H1 (cell line): ENCODE data around the gene SNX2. TPM values are rescaled to one million over a fixed set of nuclear protein-coding genes. Genes with fewer than 3 reads are reported as not detected.

Source experiments
- CTCF ChIA-PET: fragments of 300-600 bp; sonication (Branson Sonifier 250); formaldehyde crosslinking; loops from one replicate; lab custom pipeline; 2021; ENCODE audit not compliant: partially characterized antibody; lab: Charles Lee
- POLR2A ChIA-PET: fragments of 300-600 bp; sonication (Branson Sonifier 250); formaldehyde crosslinking; loops from one replicate; lab custom pipeline; 2021; ENCODE audit warnings: inconsistent platforms; ENCODE audit not compliant: partially characterized antibody; lab: Charles Lee
- DNase-seq, 2 experiments: peaks; one replicate each; pipeline versions ENCODE4 v3.0.0 to v3.0.0-alpha.2; 2010 to 2022; ENCODE audit warnings: low spot score in 2 of 2, low read depth in 1 of 2, mixed read lengths in 1 of 2
- FAIRE-seq: peaks from 2 replicates; lab custom pipeline; 2011; peaks lifted over from hg19 to GRCh38; lab: Jason Lieb, UNC
- H2AFZ ChIP-seq: 2 replicates; pipeline ENCODE4 v1.8.1; 2012; ENCODE audit warnings: low read length, inconsistent platforms
- H2AK5ac ChIP-seq: 2 replicates; pipeline ENCODE4 v1.6.1; 2013; ENCODE audit warnings: low read depth, low read length
- H2BK120ac ChIP-seq: replicated peaks from 2 replicates; pipeline ENCODE3; 2013; ENCODE audit warnings: low read depth, low read length, inconsistent platforms
- H2BK12ac ChIP-seq: 2 replicates; pipeline ENCODE4 v1.6.1; 2013; ENCODE audit warnings: low read depth, low read length
- H2BK15ac ChIP-seq: 2 replicates; pipeline ENCODE4 v1.6.1; 2013; ENCODE audit warnings: low read length
- H2BK20ac ChIP-seq: 2 replicates; pipeline ENCODE4 v1.6.1; 2013; ENCODE audit warnings: low read length
- H2BK5ac ChIP-seq: 2 replicates; pipeline ENCODE4 v1.6.1; 2013; ENCODE audit warnings: low read depth, low read length
- H3K14ac ChIP-seq: 2 replicates; pipeline ENCODE4 v1.6.1; 2013; ENCODE audit warnings: inconsistent platforms; ENCODE audit not compliant: insufficient read length
- H3K18ac ChIP-seq: 2 replicates; pipeline ENCODE4 v1.6.1; 2013; ENCODE audit warnings: low read length; ENCODE audit errors: extremely low read depth
- H3K23ac ChIP-seq: 2 replicates; pipeline ENCODE4 v1.6.1; 2013; ENCODE audit warnings: inconsistent platforms; ENCODE audit not compliant: insufficient read length
- H3K23me2 ChIP-seq: 2 replicates; pipeline ENCODE4 v1.6.1; 2013; ENCODE audit warnings: low read depth, low read length
- H3K27ac ChIP-seq: 2 replicates; pipeline ENCODE4 v1.6.1; 2011; ENCODE audit warnings: low read depth, low read length, inconsistent platforms
- H3K27me3 ChIP-seq, 4 experiments: replicated peaks in 1 of 4; 1 replicate in 1 of 4; 2 replicates in 3 of 4; pipeline versions ENCODE4 v1.6.1 to v1.8.1; 2011 to 2013; ENCODE audit warnings: low read length in 3 of 4, mild to moderate bottlenecking in 3 of 4, inconsistent platforms in 2 of 4, mixed read lengths in 2 of 4, moderate library complexity in 1 of 4; ENCODE audit not compliant: control insufficient read depth in 3 of 4, insufficient read depth in 3 of 4; ENCODE audit errors: extremely low read depth in 1 of 4
- H3K36me3 ChIP-seq, 4 experiments: 2 replicates each; pipeline versions ENCODE4 v1.6.1 to v1.8.1; 2011 to 2013; ENCODE audit warnings: mild to moderate bottlenecking in 4 of 4, low read length in 3 of 4, moderate library complexity in 2 of 4, control low read depth in 1 of 4, inconsistent platforms in 1 of 4; ENCODE audit not compliant: insufficient read depth in 4 of 4, control insufficient read depth in 2 of 4
- H3K4ac ChIP-seq: replicated peaks from 2 replicates; pipeline ENCODE3; 2013; ENCODE audit warnings: low read length, low read depth, mixed read lengths, inconsistent platforms; ENCODE audit not compliant: insufficient read length
- H3K4me1 ChIP-seq, 4 experiments: replicated peaks in 1 of 4; 1 replicate in 1 of 4; 2 replicates in 3 of 4; pipeline versions ENCODE4 v1.6.1 to v1.8.1; 2011 to 2013; ENCODE audit warnings: low read length in 3 of 4, inconsistent platforms in 2 of 4, mixed read lengths in 1 of 4; ENCODE audit not compliant: insufficient read depth in 4 of 4, control insufficient read depth in 3 of 4
- H3K4me2 ChIP-seq, 2 experiments: 2 replicates each; pipeline versions ENCODE4 v1.6.1 to v1.8.1; 2011 to 2013; ENCODE audit warnings: low read depth in 2 of 2, low read length in 2 of 2, control low read depth in 1 of 2, inconsistent platforms in 1 of 2, mild to moderate bottlenecking in 1 of 2; ENCODE audit not compliant: insufficient read depth in 1 of 2
- H3K4me3 ChIP-seq, 4 experiments: fragments of 200-600, 300-600 bp in 1 of 4; sonication (generic), shearing (Covaris generic), sonication (Bioruptor Twin) in 1 of 4; 2 replicates each; pipeline versions ENCODE4 v1.5.1 to v1.8.1; 2011 to 2016; ENCODE audit warnings: low read length in 4 of 4, low read depth in 3 of 4, control low read depth in 2 of 4, inconsistent platforms in 2 of 4, mild to moderate bottlenecking in 2 of 4, mixed read lengths in 1 of 4, moderate library complexity in 1 of 4; ENCODE audit not compliant: insufficient read depth in 2 of 4; ENCODE audit errors: extremely low read depth in 1 of 4
- H3K56ac ChIP-seq: replicated peaks from 2 replicates; pipeline ENCODE3; 2013; ENCODE audit warnings: low read depth, mild to moderate bottlenecking, mixed read lengths, low read length, inconsistent platforms; ENCODE audit not compliant: insufficient read length
- H3K79me1 ChIP-seq: 2 replicates; pipeline ENCODE4 v1.6.1; 2013; ENCODE audit warnings: low read depth, low read length, control low read depth
- H3K79me2 ChIP-seq, 2 experiments: 2 replicates each; pipeline versions ENCODE4 v1.6.1 to v1.8.1; 2012 to 2013; ENCODE audit warnings: low read length in 2 of 2, mild to moderate bottlenecking in 2 of 2, inconsistent platforms in 1 of 2; ENCODE audit not compliant: insufficient read depth in 2 of 2, control insufficient read depth in 1 of 2
- H3K9ac ChIP-seq, 4 experiments: replicated peaks in 1 of 4; 1 replicate in 1 of 4; 2 replicates in 3 of 4; pipeline versions ENCODE4 v1.6.1 to v1.8.1; 2011 to 2013; ENCODE audit warnings: low read depth in 3 of 4, low read length in 3 of 4, control low read depth in 2 of 4, mild to moderate bottlenecking in 2 of 4, moderate library complexity in 2 of 4, inconsistent platforms in 1 of 4; ENCODE audit errors: extremely low read depth in 1 of 4
- H3K9me3 ChIP-seq, 2 experiments: 2 replicates each; pipeline versions ENCODE4 v1.6.1 to v1.8.1; 2012 to 2013; ENCODE audit warnings: mild to moderate bottlenecking in 2 of 2, moderate library complexity in 2 of 2, control low read depth in 1 of 2, inconsistent platforms in 1 of 2, low read depth in 1 of 2, low read length in 1 of 2, mixed read lengths in 1 of 2; ENCODE audit not compliant: insufficient read depth in 2 of 2
- H4K20me1 ChIP-seq, 2 experiments: replicated peaks in 1 of 2; 2 replicates each; pipeline versions ENCODE3 to v1.8.1; 2011 to 2013; ENCODE audit warnings: inconsistent platforms in 2 of 2, low read length in 2 of 2, mild to moderate bottlenecking in 1 of 2; ENCODE audit not compliant: insufficient read depth in 2 of 2, control insufficient read depth in 1 of 2
- H4K5ac ChIP-seq: 2 replicates; pipeline ENCODE4 v1.6.1; 2013; ENCODE audit warnings: low read length, low read depth, mixed read lengths, inconsistent platforms; ENCODE audit not compliant: insufficient read length
- H4K8ac ChIP-seq: 2 replicates; pipeline ENCODE4 v1.8.0; 2013; ENCODE audit warnings: mild to moderate bottlenecking, moderate library complexity, low read length, inconsistent platforms; ENCODE audit not compliant: insufficient read depth; ENCODE audit errors: extremely low read depth
- H4K91ac ChIP-seq: replicated peaks from 2 replicates; pipeline ENCODE3; 2013; ENCODE audit warnings: low read length, mixed read lengths, inconsistent platforms; ENCODE audit not compliant: insufficient read length
- CBX5 ChIP-seq: fragments of 300-800, 300-1000 bp; sonication (generic); IDR thresholded peaks from 2 replicates; pipeline ENCODE4 v1.7.1; 2016; ENCODE audit warnings: antibody characterized with exemption, low read length, low read depth
- CREB1 ChIP-seq: IDR thresholded peaks from 2 replicates; pipeline ENCODE4 v1.6.1; 2012; ENCODE audit warnings: inconsistent platforms
- CTBP2 ChIP-seq: IDR thresholded peaks from 2 replicates; pipeline ENCODE4 v1.7.0; 2011; ENCODE audit warnings: borderline replicate concordance, mild to moderate bottlenecking, moderate library complexity, mixed read lengths, low read length; ENCODE audit not compliant: insufficient read depth, insufficient read length
- CTCF ChIP-seq, 3 experiments: IDR thresholded peaks; 1 replicate in 2 of 3; 2 replicates in 1 of 3; pipeline versions ENCODE4 v1.5.1 to v1.6.1; 2011; ENCODE audit warnings: low read length in 3 of 3, mild to moderate bottlenecking in 3 of 3, inconsistent platforms in 2 of 3, low read depth in 1 of 3, moderate library complexity in 1 of 3; ENCODE audit not compliant: insufficient read depth in 1 of 3; ENCODE audit errors: control extremely low read depth in 1 of 3
- EZH2 ChIP-seq: fragments of 200-600 bp; sonication (generic); IDR thresholded peaks from 2 replicates; pipeline ENCODE4 v1.7.1; 2012; ENCODE audit warnings: low read depth, mild to moderate bottlenecking, moderate library complexity, low read length, inconsistent platforms; ENCODE audit not compliant: severe bottlenecking
- JUN ChIP-seq: IDR thresholded peaks from 2 replicates; pipeline ENCODE4 v1.6.1; 2011; ENCODE audit warnings: low read depth, mild to moderate bottlenecking, improper control_type of control experiment, low read length
- POU5F1 ChIP-seq: IDR thresholded peaks from 2 replicates; pipeline ENCODE4 v1.6.1; 2011; ENCODE audit warnings: low read depth, mild to moderate bottlenecking, low read length, moderate library complexity
- RXRA ChIP-seq: IDR thresholded peaks from 2 replicates; pipeline ENCODE4 v1.6.1; 2011; ENCODE audit warnings: low read depth, mild to moderate bottlenecking, low read length, moderate library complexity; ENCODE audit not compliant: insufficient read depth
- SP2 ChIP-seq: IDR thresholded peaks from 2 replicates; pipeline ENCODE4 v1.6.1; 2012; ENCODE audit warnings: mild to moderate bottlenecking, low read length, inconsistent platforms
- USF2 ChIP-seq: IDR thresholded peaks from 2 replicates; pipeline ENCODE4 v1.6.1; 2011; ENCODE audit warnings: low read length, improper control_type of control experiment
- WGBS, 2 experiments: shearing (Covaris generic) in 1 of 2; methylation state at CpG; one replicate each; pipeline versions ENCODE4 v1.1.6 to v1.1.7; 2013 to 2015; ENCODE audit warnings: low lambda C conversion rate in 2 of 2, mixed read lengths in 2 of 2, inconsistent platforms in 1 of 2, low coverage in 1 of 2, missing lambda C conversion rate in 1 of 2; ENCODE audit not compliant: insufficient replicate concordance in 2 of 2, insufficient coverage in 1 of 2, insufficient read length in 1 of 2; ENCODE audit errors: extremely low coverage in 1 of 2, missing lambda C conversion rate in 1 of 2; 5-methylcytosine and 5-hydroxymethylcytosine counted together
- polyA plus RNA-seq, 7 experiments: library from polyadenylated mRNA; depleted of rRNA in 3 of 7; stranded (reverse) in 5 of 7; unstranded in 2 of 7; fragments of >200 nt in 5 of 7; fragments of 200-250 nt in 2 of 7; gene quantifications; 1 replicate in 5 of 7; 2 replicates in 1 of 7; 4 replicates in 1 of 7; pipeline versions ENCODE4 v1.2.1 to v1.2.3, GENCODE V29; 2011 to 2013; ENCODE audit warnings: missing spikeins in 2 of 7, mixed read lengths in 2 of 7
- total RNA-seq: library from RNA; stranded (reverse); fragmentation: NEBNext Ultra II Directional; extraction: Animal tissue kit (Norgen Biotek cat#: 25700); gene quantifications from 2 replicates; pipeline ENCODE4 v1.2.1, GENCODE V29; 2021

The SNX2 gene
- total and polyA plus RNA-seq, 2 of the 8 experiments (the other 6 are each of a cell fraction or from before 2014, with no cell fraction given) = 51.0 to 61.2 TPM

DNA sequence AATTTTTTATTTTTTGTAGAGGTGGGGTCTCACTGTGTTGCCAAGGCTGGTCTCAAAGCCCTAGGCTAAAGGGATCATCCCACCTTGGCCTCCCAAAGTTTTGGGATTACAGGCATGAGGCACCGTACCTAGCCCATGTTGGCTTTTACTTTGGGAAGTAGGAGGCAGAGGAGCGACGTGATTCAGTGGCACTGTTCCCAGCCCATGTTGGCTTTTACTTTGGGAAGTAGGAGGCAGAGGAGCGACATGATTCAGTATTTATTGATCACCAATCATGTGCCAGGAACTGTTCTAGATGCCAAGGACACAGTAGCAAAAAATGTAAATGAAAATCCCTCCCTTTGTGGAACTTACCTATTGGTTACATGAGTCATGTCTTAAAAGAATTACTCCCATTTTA is 88.8 kb downstream of the SNX2 start:
- peaks cover 0 to 1% of the 10 kb centered on the region in 2 experiments for H4K20me1 ChIP-seq
- no peaks in the 10 kb centered on the region for H3K27me3 ChIP-seq
- H3K4me1 ChIP-seq = peaks cover 0 to 3% (median 0%) of the 10 kb centered on the region in 4 experiments; a peak in 2 of 7 replicates
- no peak overlapping the region for H3K14ac ChIP-seq
- H3K9me3 ChIP-seq = no peaks in the 10 kb centered on the region
- no peak overlapping the region for H3K27ac ChIP-seq
- CTCF ChIA-PET = interaction anchor here (1.2 kb wide), 1 partner anchor 137 kb away, joined by 3 read pairs; no protein-coding TSS in a partner anchor
- no peak overlapping the region for H4K5ac ChIP-seq
- no peak overlapping the region for H2BK15ac ChIP-seq
- H3K18ac ChIP-seq = no peak overlapping the region
- H3K4me3 ChIP-seq = no peak overlapping the region
- H4K8ac ChIP-seq = no peak overlapping the region
- no peak overlapping the region for H3K56ac ChIP-seq
- FAIRE-seq = no peak
- no peak overlapping the region for H2AK5ac ChIP-seq
- H2BK20ac ChIP-seq = no peak overlapping the region
- DNase-seq = no peak
- POLR2A ChIA-PET = interaction anchor here (1.4 kb wide), 1 partner anchor 17 kb away, joined by 5 read pairs; no protein-coding TSS in a partner anchor
- H4K91ac ChIP-seq = no peak overlapping the region
- H2AFZ ChIP-seq = no peak overlapping the region
- no peak overlapping the region for H3K23ac ChIP-seq
- no peak overlapping the region for H3K4me2 ChIP-seq
- H3K9ac ChIP-seq = no peak overlapping the region
- WGBS, 2 experiments = 90% methylated on average over 4 of the region's 4 CpGs; no CpG with 5 or more reads in 1 of the 2 experiments
- H3K79me2 ChIP-seq = no peaks in the 10 kb centered on the region; a peak in 1 of 4 replicates
- H3K79me1 ChIP-seq = no peaks in the 10 kb centered on the region
- H2BK5ac ChIP-seq = no peak overlapping the region
- H2BK12ac ChIP-seq = no peak overlapping the region
- no peak overlapping the region for H2BK120ac ChIP-seq
- H3K4ac ChIP-seq = no peak overlapping the region
- H3K36me3 ChIP-seq = no peaks in the 10 kb centered on the region; a peak in 1 of 8 replicates
- H3K23me2 ChIP-seq = peaks cover 2% of the 10 kb centered on the region; the same call in 1 of the 2 replicates
- no peak for TF ChIP-seq JUN
- TF ChIP-seq CTCF (IDR thresholded peaks at IDR 0.05; ENCODE audit: control extremely low read depth in 1 of 3, insufficient read depth in 1 of 3, low read depth in 1 of 3, low read length in 3 of 3) = no peak
- TF ChIP-seq RXRA = no peak
- TF ChIP-seq USF2 = no peak
- TF ChIP-seq CTBP2 = no peak
- no peak for TF ChIP-seq CREB1
- TF ChIP-seq EZH2 = no peak
- no peak for TF ChIP-seq CBX5
- no peak for TF ChIP-seq SP2
- no peak for TF ChIP-seq POU5F1
